GM12878 (cell line): ENCODE data around the gene PLEKHF1. TPM values are rescaled to one million over a fixed set of nuclear protein-coding genes. Genes with fewer than 3 reads are reported as not detected.

Experiments used
- ATAC-seq: fragments of 200-7000 bp; cut with Tn5 transposase; 3 replicates; pipeline ENCODE4 v1.9.1; 2020; ENCODE audit warnings: mild to moderate bottlenecking, moderate library complexity
- BruUV-seq: library from RNA; stranded (reverse); fragments of 400-500 nt; replicated peaks from 2 replicates; lab custom pipeline; 2021; lab: Mats Ljungman, UMichigan
- CTCF ChIA-PET: fragments of 300-600 bp; sonication (Branson Sonifier 250); formaldehyde crosslinking; extraction: SDS; loops from one replicate; lab custom pipeline; 2021; ENCODE audit warnings: inconsistent platforms; lab: Yijun Ruan, JAX
- POLR2A ChIA-PET: fragments of 350-600 bp; formaldehyde crosslinking; extraction: SDS; loops from one replicate; lab custom pipeline; 2021; ENCODE audit warnings: inconsistent platforms; lab: Charles Lee
- RAD21 ChIA-PET: fragments of 300-600 bp; sonication (Branson Sonifier 250); formaldehyde crosslinking; loops from one replicate; lab custom pipeline; 2023; ENCODE audit warnings: antibody characterized with exemption; ENCODE audit not compliant: unreplicated experiment; lab: Charles Lee
- SMC1A ChIA-PET: fragments of 300-600 bp; sonication (Branson Sonifier 250); formaldehyde crosslinking; loops from one replicate; lab custom pipeline; 2023; ENCODE audit not compliant: unreplicated experiment, uncharacterized antibody; lab: Charles Lee
- DNase-seq: peaks from one replicate; pipeline ENCODE4 v3.0.0-alpha.2; 2011; ENCODE audit warnings: low read depth, low spot score
- FAIRE-seq: peaks from 3 replicates; lab custom pipeline; 2011; peaks lifted over from hg19 to GRCh38; lab: Jason Lieb, UNC
- H2AFZ ChIP-seq: 2 replicates; pipeline ENCODE4 v1.6.0; 2011; ENCODE audit warnings: low read depth, low read length, control low read depth; ENCODE audit not compliant: control insufficient read depth
- H3K27ac ChIP-seq: 2 replicates; pipeline ENCODE4 v1.5.1; 2011; ENCODE audit warnings: control low read depth; ENCODE audit not compliant: control insufficient read depth, insufficient read depth
- H3K27me3 ChIP-seq, 2 experiments: replicated peaks in 1 of 2; 2 replicates each; pipeline versions ENCODE4 v1.6.0 to v1.6.1; 2011; ENCODE audit warnings: low read length in 1 of 2; ENCODE audit not compliant: control insufficient read depth in 2 of 2, insufficient read depth in 2 of 2
- H3K36me3 ChIP-seq, 2 experiments: 2 replicates each; pipeline ENCODE4 v1.5.1; 2011; ENCODE audit warnings: low read length in 1 of 2; ENCODE audit not compliant: control insufficient read depth in 2 of 2, insufficient read depth in 2 of 2
- H3K4me1 ChIP-seq: 2 replicates; pipeline ENCODE4 v1.6.1; 2011; ENCODE audit warnings: mild to moderate bottlenecking, low read length, moderate library complexity, mixed read lengths; ENCODE audit not compliant: control insufficient read depth, insufficient read depth
- H3K4me2 ChIP-seq: 2 replicates; pipeline ENCODE4 v1.6.0; 2011; ENCODE audit warnings: control low read depth; ENCODE audit not compliant: control insufficient read depth, insufficient read depth
- H3K4me3 ChIP-seq: fragments of 200-600 bp; sonication (generic); 2 replicates; pipeline ENCODE4 v1.5.1; 2016
- H3K79me2 ChIP-seq: 2 replicates; pipeline ENCODE4 v1.6.0; 2011; ENCODE audit warnings: low read length; ENCODE audit not compliant: control insufficient read depth, insufficient read depth
- H3K9ac ChIP-seq: 2 replicates; pipeline ENCODE4 v1.8.0; 2011; ENCODE audit warnings: low read length, control low read depth, mixed read lengths; ENCODE audit not compliant: control insufficient read depth, insufficient read depth
- H3K9me3 ChIP-seq: replicated peaks from 3 replicates; pipeline ENCODE4 v1.5.1; 2011; ENCODE audit warnings: mild to moderate bottlenecking, low read length; ENCODE audit not compliant: control insufficient read depth, insufficient read depth
- H4K20me1 ChIP-seq: 2 replicates; pipeline ENCODE4 v1.6.0; 2011; ENCODE audit not compliant: control insufficient read depth, insufficient read depth
- CEBPZ ChIP-seq: fragments of 150-350 bp; IDR thresholded peaks from 2 replicates; pipeline ENCODE4 v1.6.1; 2016; ENCODE audit warnings: low read depth, low read length
- CUX1 ChIP-seq: IDR thresholded peaks from 2 replicates; pipeline ENCODE4 v1.6.1; 2012; ENCODE audit warnings: improper control_type of control experiment, low read depth, low read length; ENCODE audit not compliant: insufficient replicate concordance
- EGR1 ChIP-seq, 2 experiments: IDR thresholded peaks; 1 replicate in 1 of 2; 2 replicates in 1 of 2; pipeline ENCODE4 v1.6.1; 2011 to 2012; ENCODE audit warnings: low read depth in 2 of 2, low read length in 2 of 2, borderline replicate concordance in 1 of 2, mild to moderate bottlenecking in 1 of 2, moderate library complexity in 1 of 2
- JUNB ChIP-seq: IDR thresholded peaks from 2 replicates; pipeline ENCODE4 v1.6.1; 2016; ENCODE audit warnings: antibody characterized with exemption, mild to moderate bottlenecking
- POLR2AphosphoS5 ChIP-seq: IDR thresholded peaks from 2 replicates; pipeline ENCODE4 v1.6.1; 2011; ENCODE audit warnings: mild to moderate bottlenecking, low read length, inconsistent platforms
- TCF3 ChIP-seq: IDR thresholded peaks from 2 replicates; pipeline ENCODE4 v1.6.1; 2012; ENCODE audit warnings: low read depth, mild to moderate bottlenecking, low read length, borderline replicate concordance; ENCODE audit not compliant: insufficient read depth
- YY1 ChIP-seq: IDR thresholded peaks from 2 replicates; pipeline ENCODE4 v1.6.1; 2011; ENCODE audit warnings: low read depth, mild to moderate bottlenecking, low read length
- ZBTB4 ChIP-seq: fragments of 450-650 bp; formaldehyde crosslinking; IDR thresholded peaks from 2 replicates; pipeline ENCODE4 v1.4.0; 2022; ENCODE audit warnings: mild to moderate bottlenecking, moderate library complexity
- WGBS: methylation state at CpG from one replicate; pipeline ENCODE4 v1.1.6; 2016; ENCODE audit warnings: low lambda C conversion rate; ENCODE audit not compliant: insufficient replicate concordance, insufficient coverage; ENCODE audit errors: missing lambda C conversion rate; 5-methylcytosine and 5-hydroxymethylcytosine counted together
- in situ Hi-C: fragments of 300-500 bp; cut with MboI; formaldehyde crosslinking; loops from 9 replicates; pipeline ENCODE4 v1.14.3; 2018; ENCODE audit warnings: mixed read lengths
- intact Hi-C: fragments of 100-400 bp; cut with micrococcal nuclease; formaldehyde crosslinking; loops from one replicate; pipeline ENCODE4 v1.14.2; 2022; ENCODE audit not compliant: unreplicated experiment
- polyA plus RNA-seq, 11 experiments: library from polyadenylated mRNA; depleted of rRNA in 4 of 11; unstranded in 6 of 11; stranded (reverse) in 5 of 11; fragments of >200 nt; fragmentation: Nextera tagmentation in 4 of 11; fragmentation: Illumina TruSeq in 1 of 11; extraction: Ambion mirVana in 4 of 11; extraction: Trizol in 1 of 11; gene quantifications; 1 replicate in 1 of 11; 2 replicates in 10 of 11; pipeline versions ENCODE4 v1.2.1 to v1.2.3, GENCODE V29; 2011 to 2016; ENCODE audit warnings: inconsistent platforms in 2 of 11, missing spikeins in 2 of 11, low read depth in 1 of 11
- total RNA-seq, 4 experiments: library from RNA; depleted of rRNA in 3 of 4; stranded (reverse); fragments of >200 nt in 3 of 4; fragmentation: Illumina TruSeq in 1 of 4; extraction: Trizol in 1 of 4; gene quantifications; 2 replicates each; pipeline versions ENCODE4 v1.2.1 to v1.2.3, GENCODE V29; 2013 to 2021

Gene PLEKHF1
- total and polyA plus RNA-seq, 10 of the 15 experiments (the other 5 are each of a cell fraction or from before 2014, with no cell fraction given), result 0.10 to 20.3 (median 15.3) TPM

GRCh38 chr19:29660835-29661234 is 4.4 kb upstream of the PLEKHF1 start:
- no peak for TF ChIP-seq POLR2AphosphoS5
- TF ChIP-seq EGR1 (IDR thresholded peaks at IDR 0.05; ENCODE audit: borderline replicate concordance in 1 of 2, low read depth in 2 of 2, low read length in 2 of 2), result no peak
- TF ChIP-seq JUNB, result no peak
- no peak for TF ChIP-seq YY1
- no peak for TF ChIP-seq ZBTB4
- TF ChIP-seq CEBPZ, result no peak
- TF ChIP-seq CUX1, result no peak
- no peak for TF ChIP-seq TCF3
- no peak overlapping the region for H3K9ac ChIP-seq
- CTCF ChIA-PET, result interaction anchor here (1.3 to 2.9 kb wide), 4 partner anchors 19 to 56 kb away, joined by 3 to 9 read pairs (median 4); no protein-coding TSS in a partner anchor
- no peak overlapping the region for H2AFZ ChIP-seq
- no peaks in the 10 kb centered on the region for H3K36me3 ChIP-seq
- H3K27me3 ChIP-seq, result no peaks in the 10 kb centered on the region
- H3K4me1 ChIP-seq, result peaks cover 3% of the 10 kb centered on the region; the same call in 1 of the 2 replicates
- no peak for FAIRE-seq
- DNase-seq, result no peak
- POLR2A ChIA-PET, result no interaction called here
- H3K79me2 ChIP-seq, result peaks cover 6% of the 10 kb centered on the region
- H3K9me3 ChIP-seq, result no peaks in the 10 kb centered on the region
- intact Hi-C loops (no loop called here), in situ Hi-C loops (loop anchor here (10.0 kb wide), 1 partner anchor 46 kb away; no protein-coding TSS in a partner anchor)
- no peak overlapping the region for H3K27ac ChIP-seq
- RAD21 ChIA-PET, result no interaction called here
- 51% methylated on average over 9 of the region's 10 CpGs for WGBS
- no peak overlapping the region for H3K4me3 ChIP-seq
- no peak for ATAC-seq
- H3K4me2 ChIP-seq, result no peak overlapping the region
- SMC1A ChIA-PET, result interaction anchor here (1.0 kb wide), 1 partner anchor 11 kb away, joined by 3 read pairs; no protein-coding TSS in a partner anchor
- BruUV-seq, result no TSS peak
- no peaks in the 10 kb centered on the region for H4K20me1 ChIP-seq
